HCT116 (cell line): ENCODE results near the gene SLC12A1. TPM values are rescaled to one million over a fixed set of nuclear protein-coding genes. Genes with fewer than 3 reads are reported as not detected.

ENCODE experiments used
- ATAC-seq: fragments of 200-7000 bp; cut with Tn5 transposase; 2 replicates; pipeline ENCODE4 v1.9.1; 2020; ENCODE audit warnings: mild to moderate bottlenecking, moderate library complexity
- BruUV-seq: library from RNA; stranded (reverse); fragments of 400-500 nt; replicated peaks from 2 replicates; lab custom pipeline; 2021; lab: Mats Ljungman, UMichigan
- CTCF ChIA-PET: fragments of 300-600 bp; sonication (Branson Sonifier 250); formaldehyde crosslinking; loops from one replicate; lab custom pipeline; 2021; ENCODE audit warnings: antibody characterized with exemption; lab: Charles Lee
- POLR2A ChIA-PET: fragments of 300-600, 350-600 bp; sonication (Branson Sonifier 250); formaldehyde crosslinking; loops from one replicate; lab custom pipeline; 2021; ENCODE audit warnings: antibody characterized with exemption; lab: Charles Lee
- RAD21 ChIA-PET, 2 experiments: fragments of 300-600 bp; sonication (Branson Sonifier 250); formaldehyde crosslinking; loops; one replicate each; lab custom pipeline; 2023; ENCODE audit warnings: low total read pairs in 2 of 2; ENCODE audit not compliant: uncharacterized antibody in 2 of 2, unreplicated experiment in 2 of 2, low non-redundant PET in 1 of 2; lab: Charles Lee
- DNase-seq: peaks from one replicate; pipeline ENCODE4 v3.0.0-alpha.2; 2010; ENCODE audit warnings: low read depth, low spot score
- H2AFZ ChIP-seq: fragments of 200-600 bp; shearing (Covaris generic), sonication (generic); 2 replicates; pipeline ENCODE4 v1.6.1; 2017; ENCODE audit warnings: low read depth, mixed run types, mixed read lengths, antibody characterized with exemption, low read length; ENCODE audit not compliant: poor library complexity, severe bottlenecking
- H3K27ac ChIP-seq: 2 replicates; pipeline ENCODE4 v1.5.1; 2012; ENCODE audit warnings: low read depth, low read length
- H3K27me3 ChIP-seq: fragments of 200-600 bp; sonication (generic); 2 replicates; pipeline ENCODE4 v1.6.1; 2016; ENCODE audit warnings: mixed run types, low read length, mixed read lengths; ENCODE audit not compliant: insufficient read depth
- H3K36me3 ChIP-seq, 2 experiments: fragments of 200-500 bp in 1 of 2; fragments of 200-600 bp in 1 of 2; sonication (Bioruptor generic) in 1 of 2; sonication (generic) in 1 of 2; 2 replicates each; pipeline versions ENCODE4 v1.5.1 to v1.6.1; 2014 to 2016; ENCODE audit warnings: low read length in 2 of 2, inconsistent platforms in 1 of 2, mixed read lengths in 1 of 2, mixed run types in 1 of 2; ENCODE audit not compliant: insufficient read depth in 2 of 2, control insufficient read depth in 1 of 2
- H3K4me1 ChIP-seq, 2 experiments: fragments of 200-600 bp in 1 of 2; sonication (generic) in 1 of 2; 2 replicates each; pipeline versions ENCODE4 v1.5.1 to v1.6.1; 2012 to 2017; ENCODE audit warnings: low read length in 2 of 2, inconsistent platforms in 1 of 2, mild to moderate bottlenecking in 1 of 2, mixed read lengths in 1 of 2, mixed run types in 1 of 2, moderate library complexity in 1 of 2; ENCODE audit not compliant: insufficient read depth in 2 of 2, control insufficient read depth in 1 of 2
- H3K4me2 ChIP-seq: fragments of 200-600 bp; sonication (generic); 2 replicates; pipeline ENCODE4 v1.6.1; 2017; ENCODE audit warnings: mixed run types, low read length, mixed read lengths
- H3K4me3 ChIP-seq, 2 experiments: fragments of 200-600 bp in 1 of 2; sonication (generic) in 1 of 2; replicated peaks in 1 of 2; 2 replicates each; pipeline ENCODE4 v1.5.1; 2011 to 2016; ENCODE audit warnings: low read length in 2 of 2, control low read depth in 1 of 2, low read depth in 1 of 2, mild to moderate bottlenecking in 1 of 2, mixed read lengths in 1 of 2, mixed run types in 1 of 2
- H3K79me2 ChIP-seq: fragments of 200-600 bp; sonication (generic); 2 replicates; pipeline ENCODE4 v1.6.1; 2017; ENCODE audit warnings: mild to moderate bottlenecking, mixed run types, low read length, moderate library complexity, mixed read lengths; ENCODE audit not compliant: insufficient read depth
- H3K9ac ChIP-seq: fragments of 200-600 bp; sonication (generic); 2 replicates; pipeline ENCODE4 v1.6.1; 2016; ENCODE audit warnings: low read length, mixed read lengths
- H3K9me2 ChIP-seq: fragments of 200-600 bp; sonication (generic), shearing (Covaris generic); 2 replicates; pipeline ENCODE4 v1.6.1; 2017; ENCODE audit warnings: mixed run types, mild to moderate bottlenecking, moderate library complexity; ENCODE audit not compliant: insufficient read depth
- H3K9me3 ChIP-seq, 2 experiments: fragments of 200-500 bp in 1 of 2; fragments of 200-600 bp in 1 of 2; sonication (Bioruptor generic) in 1 of 2; sonication (generic) in 1 of 2; 2 replicates each; pipeline ENCODE4 v1.6.1; 2014 to 2017; ENCODE audit warnings: low read length in 2 of 2, mixed read lengths in 2 of 2, inconsistent platforms in 1 of 2, low read depth in 1 of 2, mild to moderate bottlenecking in 1 of 2, mixed run types in 1 of 2, moderate library complexity in 1 of 2; ENCODE audit not compliant: control insufficient read depth in 1 of 2, insufficient read depth in 1 of 2
- H4K20me1 ChIP-seq: fragments of 200-600 bp; sonication (generic), shearing (Covaris generic); 2 replicates; pipeline ENCODE4 v1.6.1; 2017; ENCODE audit warnings: mixed run types, mild to moderate bottlenecking, moderate library complexity; ENCODE audit not compliant: insufficient read depth
- EGR1 ChIP-seq: IDR thresholded peaks from 2 replicates; pipeline ENCODE4 v1.6.1; 2012; ENCODE audit warnings: low read depth
- ELF1 ChIP-seq: IDR thresholded peaks from 2 replicates; pipeline ENCODE4 v1.6.1; 2012; ENCODE audit warnings: low read depth, borderline replicate concordance
- EZH2 ChIP-seq: fragments of 200-600 bp; sonication (generic); IDR thresholded peaks from 2 replicates; pipeline ENCODE4 v1.6.1; 2017; ENCODE audit warnings: antibody characterized with exemption, mixed run types
- EZH2phosphoT487 ChIP-seq: fragments of 200-600 bp; IDR thresholded peaks from 2 replicates; pipeline ENCODE4 v1.6.1; 2018; ENCODE audit warnings: antibody characterized with exemption, borderline replicate concordance
- FOSL1 ChIP-seq: IDR thresholded peaks from 2 replicates; pipeline ENCODE4 v1.6.1; 2012; ENCODE audit warnings: low read depth
- JUND ChIP-seq: IDR thresholded peaks from 2 replicates; pipeline ENCODE4 v1.6.1; 2012
- POLR2A ChIP-seq: IDR thresholded peaks from 2 replicates; pipeline ENCODE4 v1.7.0; 2011; ENCODE audit warnings: borderline replicate concordance; ENCODE audit not compliant: insufficient read depth, insufficient read length; ENCODE audit errors: extremely low read depth
- POLR2AphosphoS5 ChIP-seq: IDR thresholded peaks from 2 replicates; pipeline ENCODE4 v1.6.1; 2011; ENCODE audit warnings: mild to moderate bottlenecking, low read depth, low read length, moderate library complexity
- SP1 ChIP-seq: IDR thresholded peaks from 2 replicates; pipeline ENCODE4 v1.6.1; 2012; ENCODE audit warnings: low read depth
- SRF ChIP-seq: IDR thresholded peaks from 2 replicates; pipeline ENCODE4 v1.6.1; 2012; ENCODE audit warnings: low read depth
- YY1 ChIP-seq: IDR thresholded peaks from 2 replicates; pipeline ENCODE4 v1.6.1; 2011; ENCODE audit warnings: low read length, low read depth, moderate library complexity, mild to moderate bottlenecking; ENCODE audit not compliant: insufficient replicate concordance; ENCODE audit errors: extremely low read depth
- ZFX ChIP-seq: fragments of 450-650 bp; IDR thresholded peaks from 2 replicates; pipeline ENCODE4 v1.6.1; 2017
- ZNF274 ChIP-seq: fragments of 200-500 bp; sonication (Bioruptor generic); IDR thresholded peaks from 2 replicates; pipeline ENCODE4 v1.6.1; 2014; ENCODE audit warnings: mild to moderate bottlenecking, low read depth, low read length, inconsistent platforms
- intact Hi-C: fragments of 100-400 bp; cut with micrococcal nuclease; formaldehyde crosslinking; loops from 2 replicates; pipeline ENCODE4 v1.10.0; 2022
- total RNA-seq: library from RNA; stranded (reverse); gene quantifications from one replicate; pipeline ENCODE4 v1.2.1, GENCODE V29; 2021; ENCODE audit not compliant: unreplicated experiment
- TF ChIP-seq, protein P1 (sequence below): IDR thresholded peaks from 2 replicates; pipeline ENCODE4 v1.6.1; 2012
- TF ChIP-seq, protein P2 (sequence below): IDR thresholded peaks from 2 replicates; pipeline ENCODE4 v1.6.1; 2011; ENCODE audit warnings: mild to moderate bottlenecking, low read length, moderate library complexity; ENCODE audit not compliant: insufficient replicate concordance; ENCODE audit errors: extremely low read depth
- TF ChIP-seq, protein P3 (sequence below): IDR thresholded peaks from 2 replicates; pipeline ENCODE4 v1.6.1; 2012; ENCODE audit warnings: low read depth

Gene SLC12A1
- total RNA-seq, 1 experiment from 2014 or later = not detected

GRCh38 chr15:48278666-48279065, 72.6 kb downstream of the SLC12A1 start:
- H3K4me2 ChIP-seq = no peak overlapping the region
- intact Hi-C loops = loop anchor here (2.0 kb wide), 1 partner anchor 20 kb away; no protein-coding TSS in a partner anchor
- no peaks in the 10 kb centered on the region for H3K9me3 ChIP-seq
- no peaks in the 10 kb centered on the region for H3K36me3 ChIP-seq
- H4K20me1 ChIP-seq = no peaks in the 10 kb centered on the region
- H3K79me2 ChIP-seq = no peaks in the 10 kb centered on the region
- ChIA-PET RAD21 (no interaction called here), POLR2A (no interaction called here), CTCF (no interaction called here)
- H3K9ac ChIP-seq = no peak overlapping the region
- H3K27ac ChIP-seq = no peak overlapping the region
- no TSS peak for BruUV-seq
- H3K4me3 ChIP-seq = no peak overlapping the region
- peaks cover 32% of the 10 kb centered on the region for H3K27me3 ChIP-seq
- H3K4me1 ChIP-seq = no peaks in the 10 kb centered on the region
- ATAC-seq (no peak), DNase-seq (no peak)
- TF ChIP-seq EZH2 (no peak), EGR1 (no peak), JUND (no peak), SP1 (no peak)
- H2AFZ ChIP-seq = no peak overlapping the region
- H3K9me2 ChIP-seq = no peaks in the 10 kb centered on the region

GRCh38 chr15:48279608-48280007, 73.5 kb downstream of the SLC12A1 start:
- H3K9me2 ChIP-seq = no peaks in the 10 kb centered on the region
- H3K9me3 ChIP-seq = no peaks in the 10 kb centered on the region
- no peak overlapping the region for H3K4me2 ChIP-seq
- ATAC-seq = no peak
- DNase-seq = no peak
- ChIA-PET RAD21 (no interaction called here), CTCF (no interaction called here), POLR2A (no interaction called here)
- H3K27me3 ChIP-seq = peaks cover 27% of the 10 kb centered on the region
- H3K27ac ChIP-seq = no peak overlapping the region
- intact Hi-C loops = loop anchor here (2.0 kb wide), 1 partner anchor 21 kb away; no protein-coding TSS in a partner anchor
- H3K9ac ChIP-seq = no peak overlapping the region
- H3K4me3 ChIP-seq = no peak overlapping the region
- H3K79me2 ChIP-seq = no peaks in the 10 kb centered on the region
- H3K4me1 ChIP-seq = no peaks in the 10 kb centered on the region
- H4K20me1 ChIP-seq = no peaks in the 10 kb centered on the region
- BruUV-seq = no TSS peak
- H2AFZ ChIP-seq = no peak overlapping the region
- no peaks in the 10 kb centered on the region for H3K36me3 ChIP-seq
- TF ChIP-seq EZH2phosphoT487 (no peak), ELF1 (no peak), YY1 (no peak), FOSL1 (no peak), SRF (no peak), EGR1 (no peak), ZFX (no peak), POLR2A (no peak), JUND (no peak), ZNF274 (no peak), POLR2AphosphoS5 (no peak), EZH2 (no peak)
- TF ChIP-seq, protein P1, sequence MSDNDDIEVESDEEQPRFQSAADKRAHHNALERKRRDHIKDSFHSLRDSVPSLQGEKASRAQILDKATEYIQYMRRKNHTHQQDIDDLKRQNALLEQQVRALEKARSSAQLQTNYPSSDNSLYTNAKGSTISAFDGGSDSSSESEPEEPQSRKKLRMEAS = no peak
- TF ChIP-seq, protein P2, sequence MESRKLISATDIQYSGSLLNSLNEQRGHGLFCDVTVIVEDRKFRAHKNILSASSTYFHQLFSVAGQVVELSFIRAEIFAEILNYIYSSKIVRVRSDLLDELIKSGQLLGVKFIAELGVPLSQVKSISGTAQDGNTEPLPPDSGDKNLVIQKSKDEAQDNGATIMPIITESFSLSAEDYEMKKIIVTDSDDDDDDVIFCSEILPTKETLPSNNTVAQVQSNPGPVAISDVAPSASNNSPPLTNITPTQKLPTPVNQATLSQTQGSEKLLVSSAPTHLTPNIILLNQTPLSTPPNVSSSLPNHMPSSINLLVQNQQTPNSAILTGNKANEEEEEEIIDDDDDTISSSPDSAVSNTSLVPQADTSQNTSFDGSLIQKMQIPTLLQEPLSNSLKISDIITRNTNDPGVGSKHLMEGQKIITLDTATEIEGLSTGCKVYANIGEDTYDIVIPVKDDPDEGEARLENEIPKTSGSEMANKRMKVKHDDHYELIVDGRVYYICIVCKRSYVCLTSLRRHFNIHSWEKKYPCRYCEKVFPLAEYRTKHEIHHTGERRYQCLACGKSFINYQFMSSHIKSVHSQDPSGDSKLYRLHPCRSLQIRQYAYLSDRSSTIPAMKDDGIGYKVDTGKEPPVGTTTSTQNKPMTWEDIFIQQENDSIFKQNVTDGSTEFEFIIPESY = no peak
- TF ChIP-seq, protein P3, sequence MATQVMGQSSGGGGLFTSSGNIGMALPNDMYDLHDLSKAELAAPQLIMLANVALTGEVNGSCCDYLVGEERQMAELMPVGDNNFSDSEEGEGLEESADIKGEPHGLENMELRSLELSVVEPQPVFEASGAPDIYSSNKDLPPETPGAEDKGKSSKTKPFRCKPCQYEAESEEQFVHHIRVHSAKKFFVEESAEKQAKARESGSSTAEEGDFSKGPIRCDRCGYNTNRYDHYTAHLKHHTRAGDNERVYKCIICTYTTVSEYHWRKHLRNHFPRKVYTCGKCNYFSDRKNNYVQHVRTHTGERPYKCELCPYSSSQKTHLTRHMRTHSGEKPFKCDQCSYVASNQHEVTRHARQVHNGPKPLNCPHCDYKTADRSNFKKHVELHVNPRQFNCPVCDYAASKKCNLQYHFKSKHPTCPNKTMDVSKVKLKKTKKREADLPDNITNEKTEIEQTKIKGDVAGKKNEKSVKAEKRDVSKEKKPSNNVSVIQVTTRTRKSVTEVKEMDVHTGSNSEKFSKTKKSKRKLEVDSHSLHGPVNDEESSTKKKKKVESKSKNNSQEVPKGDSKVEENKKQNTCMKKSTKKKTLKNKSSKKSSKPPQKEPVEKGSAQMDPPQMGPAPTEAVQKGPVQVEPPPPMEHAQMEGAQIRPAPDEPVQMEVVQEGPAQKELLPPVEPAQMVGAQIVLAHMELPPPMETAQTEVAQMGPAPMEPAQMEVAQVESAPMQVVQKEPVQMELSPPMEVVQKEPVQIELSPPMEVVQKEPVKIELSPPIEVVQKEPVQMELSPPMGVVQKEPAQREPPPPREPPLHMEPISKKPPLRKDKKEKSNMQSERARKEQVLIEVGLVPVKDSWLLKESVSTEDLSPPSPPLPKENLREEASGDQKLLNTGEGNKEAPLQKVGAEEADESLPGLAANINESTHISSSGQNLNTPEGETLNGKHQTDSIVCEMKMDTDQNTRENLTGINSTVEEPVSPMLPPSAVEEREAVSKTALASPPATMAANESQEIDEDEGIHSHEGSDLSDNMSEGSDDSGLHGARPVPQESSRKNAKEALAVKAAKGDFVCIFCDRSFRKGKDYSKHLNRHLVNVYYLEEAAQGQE = no peak
